ENCODE data around the gene RTKN2.

The RTKN2 gene

DNA sequence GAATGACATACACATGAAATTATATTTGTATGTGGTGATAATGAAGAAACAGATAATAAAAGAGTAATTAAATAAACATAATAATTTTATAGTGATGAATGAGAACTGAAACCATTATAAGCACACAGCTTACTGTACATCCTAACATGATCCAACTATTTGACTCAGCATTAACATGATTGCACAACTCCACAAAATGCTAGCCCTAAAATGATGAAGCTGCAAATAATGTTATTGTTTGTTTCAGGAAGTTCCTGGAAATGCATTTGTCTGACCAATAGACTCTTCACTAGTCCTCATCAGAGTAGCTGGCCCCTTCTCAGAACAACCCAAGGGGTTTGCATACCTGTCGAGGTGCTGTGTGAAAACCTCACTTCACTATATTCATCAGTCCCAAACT lies 115.5 kb downstream of the RTKN2 start:
- no peaks in the 10 kb centered on the region for H3K9me3 ChIP-seq (ENCODE audit: insufficient read depth, low read depth, low read length)

DNA sequence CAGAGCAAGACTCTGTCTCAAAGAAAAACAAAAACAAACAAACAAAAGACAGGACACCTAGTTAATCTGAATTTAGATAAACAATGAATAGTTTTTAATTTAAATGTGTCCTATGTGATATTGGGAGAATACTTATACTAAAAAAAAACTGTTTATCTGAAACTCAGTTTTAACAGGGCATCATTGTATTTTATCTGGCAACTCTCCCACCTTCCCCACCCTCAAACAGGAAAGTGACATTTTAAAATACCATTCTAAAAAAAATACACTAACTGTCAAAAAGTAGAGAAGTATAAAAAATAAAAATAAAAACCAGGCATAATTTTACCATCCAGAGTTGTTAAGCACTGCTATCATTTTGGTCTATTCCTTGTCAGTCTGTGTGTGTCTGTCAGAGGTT lies 119.0 kb downstream of the RTKN2 start:
- Histone ChIP-seq H3K9me3 (ENCODE audit: insufficient read depth, low read depth, low read length) (no peaks in the 10 kb centered on the region), H3K4me3 (ENCODE audit: low read length) (no peak overlapping the region), H3K36me3 (ENCODE audit: insufficient read depth, low read length) (no peaks in the 10 kb centered on the region), H3K27ac (ENCODE audit: low read depth, low read length) (no peak overlapping the region), H3K9ac (ENCODE audit: low read depth, low read length) (no peak overlapping the region), H3K4me1 (ENCODE audit: insufficient read depth, low read length) (no peaks in the 10 kb centered on the region), H3K27me3 (ENCODE audit: insufficient read depth, low read length) (no peaks in the 10 kb centered on the region)

More for the DNA sequence above, 115.5 kb downstream of the RTKN2 start:
- Histone ChIP-seq H3K4me1 (ENCODE audit: insufficient read depth, low read length) (no peaks in the 10 kb centered on the region), H3K27ac (ENCODE audit: low read depth, low read length) (no peak overlapping the region), H3K27me3 (ENCODE audit: insufficient read depth, low read length) (no peaks in the 10 kb centered on the region), H3K36me3 (ENCODE audit: insufficient read depth, low read length) (no peaks in the 10 kb centered on the region), H3K9ac (ENCODE audit: low read depth, low read length) (no peak overlapping the region), H3K4me3 (ENCODE audit: low read length) (no peak overlapping the region)
- WGBS, result 95% methylated on average over 1 of the region's 1 CpG

DNA sequence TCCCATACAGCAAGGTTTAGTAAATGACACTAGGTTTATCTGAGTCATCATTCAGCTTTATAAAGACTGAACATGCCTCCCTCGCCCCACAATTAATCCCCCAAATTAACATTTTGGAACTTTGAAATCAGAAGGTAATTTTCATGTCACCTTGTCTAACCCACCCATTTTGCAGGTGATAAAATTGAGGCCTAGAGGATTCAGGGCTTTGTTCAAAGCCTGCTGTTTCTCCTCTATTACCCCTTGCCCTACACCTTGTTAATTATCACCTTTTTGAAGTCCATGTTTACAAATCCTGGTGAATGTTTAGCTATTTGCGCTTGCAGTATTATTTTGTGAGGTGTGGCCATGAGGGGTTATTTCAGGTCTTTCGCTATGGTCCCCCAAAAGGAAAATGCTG lies 120.5 kb downstream of the RTKN2 start:
- WGBS, result 63% methylated on average over 3 of the region's 3 CpGs
- H3K4me3 ChIP-seq (ENCODE audit: low read length), result no peak overlapping the region
- H3K9me3 ChIP-seq (ENCODE audit: insufficient read depth, low read depth, low read length), result 0 out of 2 replicates have a peak, but pooled peaks cover 2% of the 10 kb centered on the region

DNA sequence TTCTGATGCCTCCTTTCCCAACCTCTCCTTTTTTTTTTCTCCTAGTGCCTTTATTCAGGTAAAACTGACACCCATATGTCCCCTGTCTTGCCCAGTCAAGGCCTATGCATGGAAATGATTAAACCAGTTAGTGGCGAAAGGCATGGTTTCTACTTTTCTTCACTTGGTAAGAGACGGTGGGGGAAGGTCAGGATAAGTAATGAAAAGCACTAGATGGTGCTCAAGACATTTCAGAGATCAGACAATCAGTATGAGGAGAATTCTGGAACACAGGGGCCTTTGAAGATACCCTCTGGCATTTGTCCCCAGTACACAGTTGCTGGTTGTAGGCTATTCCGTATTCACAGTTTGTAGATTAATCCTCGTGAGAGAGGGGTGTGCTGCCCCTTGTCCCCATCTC lies 121.2 kb downstream of the RTKN2 start:
- Histone ChIP-seq H3K9me3 (ENCODE audit: insufficient read depth, low read depth, low read length) (0 out of 2 replicates have a peak, but pooled peaks cover 5% of the 10 kb centered on the region), H3K9ac (ENCODE audit: low read depth, low read length) (no peak overlapping the region), H3K4me1 (ENCODE audit: insufficient read depth, low read length) (no peaks in the 10 kb centered on the region), H3K27me3 (ENCODE audit: insufficient read depth, low read length) (no peaks in the 10 kb centered on the region), H3K36me3 (ENCODE audit: insufficient read depth, low read length) (no peaks in the 10 kb centered on the region), H3K4me3 (ENCODE audit: low read length) (no peak overlapping the region), H3K27ac (ENCODE audit: low read depth, low read length) (no peak overlapping the region)
- 94% methylated on average over 4 of the region's 4 CpGs for WGBS

More for the DNA sequence above, 120.5 kb downstream of the RTKN2 start:
- Histone ChIP-seq H3K4me1 (ENCODE audit: insufficient read depth, low read length) (no peaks in the 10 kb centered on the region), H3K27me3 (ENCODE audit: insufficient read depth, low read length) (no peaks in the 10 kb centered on the region), H3K36me3 (ENCODE audit: insufficient read depth, low read length) (no peaks in the 10 kb centered on the region), H3K27ac (ENCODE audit: low read depth, low read length) (no peak overlapping the region), H3K9ac (ENCODE audit: low read depth, low read length) (no peak overlapping the region)

DNA sequence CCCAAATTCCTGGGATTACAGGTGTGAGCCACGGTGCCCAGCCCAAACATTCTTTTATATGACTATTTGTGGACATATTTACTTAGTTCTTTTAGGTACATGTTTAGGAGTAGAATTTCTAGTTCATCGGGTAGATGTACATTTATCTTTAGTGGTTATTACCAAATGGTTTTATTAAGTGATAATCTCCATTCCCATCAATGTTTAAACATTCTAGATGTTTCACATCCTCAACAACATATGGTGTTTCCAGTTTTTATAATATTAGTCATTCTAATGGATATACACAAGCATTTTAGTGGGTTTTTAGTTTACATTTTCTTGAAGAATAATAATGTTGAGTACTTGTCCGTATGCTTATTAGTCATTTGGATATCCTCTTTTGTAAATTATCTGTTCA lies 131.7 kb downstream of the RTKN2 start:
- Histone ChIP-seq H3K4me3 (ENCODE audit: low read length) (no peak overlapping the region), H3K27ac (ENCODE audit: low read depth, low read length) (no peak overlapping the region), H3K9me3 (ENCODE audit: insufficient read depth, low read depth, low read length) (peaks cover 13% of the 10 kb centered on the region), H3K4me1 (ENCODE audit: insufficient read depth, low read length) (no peaks in the 10 kb centered on the region), H3K9ac (ENCODE audit: low read depth, low read length) (no peak overlapping the region), H3K27me3 (ENCODE audit: insufficient read depth, low read length) (no peaks in the 10 kb centered on the region), H3K36me3 (ENCODE audit: insufficient read depth, low read length) (no peaks in the 10 kb centered on the region)
- WGBS, result no CpG with 5 or more reads among the region's 3 CpGs

DNA sequence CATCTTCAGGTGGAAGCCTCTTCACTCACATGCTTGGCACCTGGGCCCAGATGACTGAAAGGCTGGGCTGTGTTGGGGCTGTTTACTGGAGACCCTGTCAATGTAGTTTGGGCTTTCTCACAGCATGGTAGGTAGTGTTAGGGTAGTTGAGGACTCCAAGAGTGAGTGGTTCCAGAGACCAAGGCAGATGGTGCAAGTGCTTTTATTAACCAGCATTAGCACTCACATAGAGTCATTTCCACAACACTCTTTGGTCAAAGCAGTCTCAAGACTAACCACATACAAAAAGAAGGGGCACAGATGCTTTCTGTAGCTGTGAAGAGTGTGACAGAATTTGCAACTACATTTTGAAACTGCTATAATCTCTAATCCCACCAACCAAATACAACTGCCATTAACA lies 135.0 kb downstream of the RTKN2 start:
- H3K27me3 ChIP-seq (ENCODE audit: insufficient read depth, low read length), result no peaks in the 10 kb centered on the region
- peaks cover 16% of the 10 kb centered on the region for H3K9me3 ChIP-seq (ENCODE audit: insufficient read depth, low read depth, low read length)
- H3K4me1 ChIP-seq (ENCODE audit: insufficient read depth, low read length), result no peaks in the 10 kb centered on the region
- no peak overlapping the region for H3K9ac ChIP-seq (ENCODE audit: low read depth, low read length)
- no peaks in the 10 kb centered on the region for H3K36me3 ChIP-seq (ENCODE audit: insufficient read depth, low read length)
- H3K4me3 ChIP-seq (ENCODE audit: low read length), result no peak overlapping the region
- H3K27ac ChIP-seq (ENCODE audit: low read depth, low read length), result no peak overlapping the region

Measured in HUES64 (cell line).